Measurements from ENCODE around the gene MINAR1.

The MINAR1 gene

GRCh38 chr15:79478108-79478507 is 46.0 kb downstream of the MINAR1 start:
- H3K4me3 ChIP-seq (replicated peaks; ENCODE audit: insufficient read depth, low read length) = no peak overlapping the region
- no peak for DNase-seq (ENCODE audit: low read depth in 1 of 2, low spot score in 1 of 2)
- TF ChIP-seq GABPA (IDR thresholded peaks at IDR 0.05; ENCODE audit: low read depth) = no peak
- no peak for TF ChIP-seq POLR2AphosphoS5 (IDR thresholded peaks at IDR 0.05; ENCODE audit: low read depth)
- TF ChIP-seq SPI1 (IDR thresholded peaks at IDR 0.05; ENCODE audit: borderline replicate concordance, low read depth) = no peak
- TF ChIP-seq, protein P1, sequence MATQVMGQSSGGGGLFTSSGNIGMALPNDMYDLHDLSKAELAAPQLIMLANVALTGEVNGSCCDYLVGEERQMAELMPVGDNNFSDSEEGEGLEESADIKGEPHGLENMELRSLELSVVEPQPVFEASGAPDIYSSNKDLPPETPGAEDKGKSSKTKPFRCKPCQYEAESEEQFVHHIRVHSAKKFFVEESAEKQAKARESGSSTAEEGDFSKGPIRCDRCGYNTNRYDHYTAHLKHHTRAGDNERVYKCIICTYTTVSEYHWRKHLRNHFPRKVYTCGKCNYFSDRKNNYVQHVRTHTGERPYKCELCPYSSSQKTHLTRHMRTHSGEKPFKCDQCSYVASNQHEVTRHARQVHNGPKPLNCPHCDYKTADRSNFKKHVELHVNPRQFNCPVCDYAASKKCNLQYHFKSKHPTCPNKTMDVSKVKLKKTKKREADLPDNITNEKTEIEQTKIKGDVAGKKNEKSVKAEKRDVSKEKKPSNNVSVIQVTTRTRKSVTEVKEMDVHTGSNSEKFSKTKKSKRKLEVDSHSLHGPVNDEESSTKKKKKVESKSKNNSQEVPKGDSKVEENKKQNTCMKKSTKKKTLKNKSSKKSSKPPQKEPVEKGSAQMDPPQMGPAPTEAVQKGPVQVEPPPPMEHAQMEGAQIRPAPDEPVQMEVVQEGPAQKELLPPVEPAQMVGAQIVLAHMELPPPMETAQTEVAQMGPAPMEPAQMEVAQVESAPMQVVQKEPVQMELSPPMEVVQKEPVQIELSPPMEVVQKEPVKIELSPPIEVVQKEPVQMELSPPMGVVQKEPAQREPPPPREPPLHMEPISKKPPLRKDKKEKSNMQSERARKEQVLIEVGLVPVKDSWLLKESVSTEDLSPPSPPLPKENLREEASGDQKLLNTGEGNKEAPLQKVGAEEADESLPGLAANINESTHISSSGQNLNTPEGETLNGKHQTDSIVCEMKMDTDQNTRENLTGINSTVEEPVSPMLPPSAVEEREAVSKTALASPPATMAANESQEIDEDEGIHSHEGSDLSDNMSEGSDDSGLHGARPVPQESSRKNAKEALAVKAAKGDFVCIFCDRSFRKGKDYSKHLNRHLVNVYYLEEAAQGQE (IDR thresholded peaks at IDR 0.05; ENCODE audit: insufficient replicate concordance, low read depth) = no peak
- TF ChIP-seq, protein P2, sequence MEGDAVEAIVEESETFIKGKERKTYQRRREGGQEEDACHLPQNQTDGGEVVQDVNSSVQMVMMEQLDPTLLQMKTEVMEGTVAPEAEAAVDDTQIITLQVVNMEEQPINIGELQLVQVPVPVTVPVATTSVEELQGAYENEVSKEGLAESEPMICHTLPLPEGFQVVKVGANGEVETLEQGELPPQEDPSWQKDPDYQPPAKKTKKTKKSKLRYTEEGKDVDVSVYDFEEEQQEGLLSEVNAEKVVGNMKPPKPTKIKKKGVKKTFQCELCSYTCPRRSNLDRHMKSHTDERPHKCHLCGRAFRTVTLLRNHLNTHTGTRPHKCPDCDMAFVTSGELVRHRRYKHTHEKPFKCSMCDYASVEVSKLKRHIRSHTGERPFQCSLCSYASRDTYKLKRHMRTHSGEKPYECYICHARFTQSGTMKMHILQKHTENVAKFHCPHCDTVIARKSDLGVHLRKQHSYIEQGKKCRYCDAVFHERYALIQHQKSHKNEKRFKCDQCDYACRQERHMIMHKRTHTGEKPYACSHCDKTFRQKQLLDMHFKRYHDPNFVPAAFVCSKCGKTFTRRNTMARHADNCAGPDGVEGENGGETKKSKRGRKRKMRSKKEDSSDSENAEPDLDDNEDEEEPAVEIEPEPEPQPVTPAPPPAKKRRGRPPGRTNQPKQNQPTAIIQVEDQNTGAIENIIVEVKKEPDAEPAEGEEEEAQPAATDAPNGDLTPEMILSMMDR (IDR thresholded peaks at IDR 0.05; ENCODE audit: insufficient read depth, low read length) = no peak
- no peak overlapping the region for H3K27ac ChIP-seq (replicated peaks)
- H3K27me3 ChIP-seq (ENCODE audit: insufficient read depth, poor library complexity, severe bottlenecking) = no peaks in the 10 kb centered on the region

DNA sequence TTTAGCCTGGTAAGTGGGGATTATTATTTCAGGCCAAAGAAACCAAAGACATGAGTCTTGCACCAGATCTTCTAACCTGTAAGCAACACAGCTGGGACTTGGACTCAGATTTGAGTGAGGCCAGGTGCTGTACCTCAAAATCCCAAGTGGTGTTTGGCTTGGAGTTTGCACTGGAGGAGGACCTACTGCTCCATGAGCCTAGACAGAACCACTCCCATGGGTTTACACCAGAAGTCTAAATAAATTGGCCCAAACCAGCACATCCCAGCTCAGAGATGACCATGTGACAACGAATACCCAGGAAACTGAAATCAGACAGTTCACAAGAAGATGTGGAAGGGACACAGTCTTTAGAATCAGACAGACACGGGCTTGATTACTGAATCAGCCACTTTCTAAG is 47.5 kb downstream of the MINAR1 start:
- Histone ChIP-seq H3K27ac (replicated peaks) (no peak overlapping the region), H3K27me3 (ENCODE audit: insufficient read depth, poor library complexity, severe bottlenecking) (no peaks in the 10 kb centered on the region), H3K4me3 (replicated peaks; ENCODE audit: insufficient read depth, low read length) (no peak overlapping the region)
- no peak for DNase-seq (ENCODE audit: low read depth in 1 of 2, low spot score in 1 of 2)
- TF ChIP-seq SPI1 (IDR thresholded peaks at IDR 0.05; ENCODE audit: borderline replicate concordance, low read depth) (no peak), GABPA (IDR thresholded peaks at IDR 0.05; ENCODE audit: low read depth) (no peak), POLR2AphosphoS5 (IDR thresholded peaks at IDR 0.05; ENCODE audit: low read depth) (no peak)
- TF ChIP-seq, protein P2 (IDR thresholded peaks at IDR 0.05; ENCODE audit: insufficient read depth, low read length) = no peak
- TF ChIP-seq, protein P1 (IDR thresholded peaks at IDR 0.05; ENCODE audit: insufficient replicate concordance, low read depth) = no peak

- H3K27me3 ChIP-seq (ENCODE audit: insufficient read depth, poor library complexity, severe bottlenecking) = no peaks in the 10 kb centered on the region
- H3K27ac ChIP-seq (replicated peaks) = no peak overlapping the region
- no peak overlapping the region for H3K4me3 ChIP-seq (replicated peaks; ENCODE audit: insufficient read depth, low read length)
- TF ChIP-seq SPI1 (IDR thresholded peaks at IDR 0.05; ENCODE audit: borderline replicate concordance, low read depth) (no peak), GABPA (IDR thresholded peaks at IDR 0.05; ENCODE audit: low read depth) (no peak), POLR2AphosphoS5 (IDR thresholded peaks at IDR 0.05; ENCODE audit: low read depth) (no peak)
- TF ChIP-seq, protein P2 (IDR thresholded peaks at IDR 0.05; ENCODE audit: insufficient read depth, low read length) = no peak
- TF ChIP-seq, protein P1 (IDR thresholded peaks at IDR 0.05; ENCODE audit: insufficient replicate concordance, low read depth) = no peak
- no peak for DNase-seq (ENCODE audit: low read depth in 1 of 2, low spot score in 1 of 2)
These were observed 49.7 kb downstream of the MINAR1 start for GRCh38 chr15:79481793-79482192.

Data from HL-60 (cell line).